DMS53 treated with DMSO at 0.1 percent for 48 hours (cell line): Measurements from ENCODE around the gene NPY2R.

Source experiments
- DNase-seq: peaks from one replicate; lab custom pipeline; 2025; ENCODE audit not compliant: unreplicated experiment; lab: John Stamatoyannopoulos, UW

NPY2R gene

GRCh38 chr4:155208258-155209054 is at the start of gene NPY2R:
TSS of gene NPY2R (plus strand) at chr4:155208636. CDS start at chr4:155213940, 5,304 bp downstream.
- peak; percentile 14 for DNase-seq

- no peak for DNase-seq
Observed at GRCh38 chr4:155161357-155161756, 47.1 kb upstream of the NPY2R start.

DNA sequence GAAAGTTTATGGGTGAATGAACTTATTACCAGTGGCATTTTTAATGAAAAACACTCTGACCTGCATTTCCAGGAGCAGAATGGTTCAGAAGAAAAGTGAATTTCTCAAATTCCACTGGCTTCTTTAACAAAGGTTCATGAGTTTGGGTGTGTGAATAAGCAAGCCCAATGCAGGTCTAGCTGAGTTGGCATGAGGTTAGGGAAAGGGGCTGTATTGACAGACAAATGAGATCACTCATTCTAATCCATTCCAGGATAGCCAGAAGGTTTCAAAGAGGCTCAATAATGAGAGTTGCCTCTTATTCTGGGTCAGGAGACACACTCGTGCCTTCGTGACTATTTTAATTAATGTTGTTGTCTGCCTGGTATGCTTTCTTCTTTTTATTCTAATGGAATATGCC is 43.7 kb upstream of the NPY2R start:
- DNase-seq, result no peak

GRCh38 chr4:155170569-155170968 is 37.9 kb upstream of the NPY2R start:
- no peak for DNase-seq

DNA sequence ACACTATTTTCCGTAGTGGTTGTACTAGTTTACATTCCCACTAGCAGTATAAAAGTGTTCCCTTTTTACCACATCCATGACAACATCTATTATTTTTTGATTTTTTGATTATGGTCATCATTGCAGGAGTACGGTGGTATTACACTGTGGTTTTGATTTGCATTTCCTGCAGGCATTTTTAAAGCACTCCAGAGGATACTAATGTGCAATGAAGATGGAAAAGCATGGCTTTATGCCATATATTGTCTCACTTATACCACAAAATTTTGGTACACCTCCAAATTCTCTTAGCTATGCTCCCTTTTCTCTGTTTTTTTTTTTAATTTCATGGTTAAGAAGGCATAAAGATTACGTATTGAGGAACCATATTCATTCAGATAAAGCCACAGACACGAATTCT is 35.1 kb upstream of the NPY2R start:
- no peak for DNase-seq

DNA sequence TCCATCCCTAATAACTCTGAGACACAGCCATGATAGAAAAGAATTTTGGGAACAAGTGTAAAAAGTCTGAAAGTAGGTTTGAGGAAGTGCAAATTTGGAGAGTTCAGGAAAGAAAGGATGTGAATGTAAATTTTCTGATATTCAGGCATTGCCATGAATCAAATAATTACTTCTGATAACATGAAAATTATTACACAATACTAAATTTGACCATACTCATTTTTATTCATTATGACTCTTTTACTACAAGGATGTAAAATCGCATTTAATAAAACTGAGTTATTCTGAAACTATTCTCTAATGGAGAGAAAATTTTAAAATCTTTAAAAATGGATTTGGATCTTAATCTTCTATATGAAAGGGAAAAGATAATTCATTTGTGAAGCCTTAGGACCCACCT is 33.8 kb upstream of the NPY2R start:
- no peak for DNase-seq

DNA sequence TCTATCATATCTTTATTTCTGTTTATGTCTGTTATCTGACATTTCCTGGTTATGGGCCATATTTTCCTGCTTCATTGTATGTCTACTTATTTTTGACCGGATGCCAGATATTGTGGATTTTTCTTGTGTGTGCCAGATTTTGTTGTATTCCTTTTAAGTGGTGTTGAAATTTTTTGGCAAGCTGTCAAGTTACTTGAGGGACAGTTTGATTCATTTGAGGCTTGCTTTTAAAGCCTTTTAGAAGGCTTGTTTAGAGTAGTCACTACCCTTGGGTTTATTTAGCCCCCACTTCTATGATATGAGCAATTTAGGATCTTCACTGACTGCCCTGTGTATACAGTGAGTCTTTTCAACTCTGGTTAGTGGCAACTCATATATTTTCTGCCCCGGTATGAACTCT is 29.2 kb upstream of the NPY2R start:
- no peak for DNase-seq

DNA sequence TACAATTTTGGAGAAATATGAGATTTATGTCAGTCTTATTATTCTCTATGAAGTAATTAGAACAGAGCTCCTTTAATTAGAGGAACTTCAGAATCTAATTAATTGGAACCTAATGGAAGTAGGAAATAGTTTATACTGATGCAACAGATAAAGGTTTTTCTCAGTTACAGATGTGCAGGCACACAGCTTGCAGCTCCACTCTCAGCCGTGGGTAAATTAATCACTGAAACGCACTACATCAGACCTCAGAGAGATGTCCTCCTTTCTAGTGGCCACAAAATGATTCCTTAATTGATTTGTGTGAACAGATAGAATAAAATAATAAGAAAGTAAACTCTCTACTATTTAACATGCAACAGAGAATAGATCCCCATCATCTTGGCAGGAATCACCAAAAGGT is 21.5 kb upstream of the NPY2R start:
- DNase-seq, result no peak

- DNase-seq, result no peak
Observed at GRCh38 chr4:155187989-155188388, 20.4 kb upstream of the NPY2R start.

DNA sequence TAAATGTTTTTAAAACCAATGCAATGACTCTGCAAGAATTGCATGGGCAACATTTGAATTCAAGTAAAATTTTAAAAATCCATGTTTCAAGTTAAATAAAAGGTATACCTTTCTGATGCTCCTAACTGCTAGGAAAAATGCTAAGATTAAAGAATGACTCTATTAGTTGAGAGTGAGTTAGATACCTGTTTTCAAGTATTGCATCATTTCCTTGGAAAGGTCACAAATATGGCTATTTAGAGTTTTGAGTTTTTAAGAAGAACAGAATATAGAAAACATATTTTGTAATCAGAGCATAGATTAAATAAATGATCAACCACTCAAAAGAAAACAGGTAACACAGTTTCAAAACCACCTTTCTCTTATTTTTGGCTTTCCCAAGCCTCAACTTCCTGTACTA is 18.3 kb upstream of the NPY2R start:
- no peak for DNase-seq

GRCh38 chr4:155197757-155198156 is 10.7 kb upstream of the NPY2R start:
- DNase-seq, result no peak

- peak; percentile 31 for DNase-seq
Observed at GRCh38 chr4:155207534-155208257, 740 bp upstream of the NPY2R start.

DNA sequence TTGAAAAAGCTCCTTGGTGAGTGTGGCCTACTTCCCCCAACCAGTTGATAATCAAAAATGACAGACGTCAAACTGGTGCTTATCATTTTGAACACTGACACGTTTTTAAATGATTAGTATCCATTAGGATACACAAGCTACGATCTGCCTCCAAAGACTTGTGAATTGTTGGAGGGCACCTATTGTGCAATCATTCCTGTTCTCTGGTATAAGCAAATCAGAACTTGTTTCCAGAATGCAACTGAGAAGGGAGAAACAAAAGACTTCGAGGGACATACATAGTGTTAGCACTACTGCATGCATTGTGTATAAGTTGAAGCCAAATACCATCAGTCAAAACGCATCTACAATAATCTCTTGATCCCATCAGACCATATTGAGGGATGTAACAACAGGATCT is 11.6 kb downstream of the NPY2R start:
- no peak for DNase-seq

DNA sequence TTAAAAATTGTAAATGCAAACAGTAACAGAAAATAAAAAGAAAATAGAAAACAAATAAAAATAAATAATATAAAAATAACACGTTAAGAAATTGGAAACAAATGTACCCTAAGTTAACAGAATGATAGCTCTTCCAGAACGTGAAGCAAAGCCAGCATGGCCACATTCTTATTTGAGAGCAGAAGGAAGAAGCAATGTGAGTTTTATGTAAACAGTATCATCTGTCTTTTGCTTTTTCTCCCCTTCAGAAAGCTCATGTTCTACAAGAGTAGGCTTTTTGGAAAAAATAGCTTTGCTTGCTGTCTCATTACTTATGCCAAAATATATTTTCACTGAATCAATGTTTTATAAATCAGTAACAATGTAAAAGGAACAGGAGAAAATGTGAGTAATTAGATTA is 18.7 kb downstream of the NPY2R start:
- DNase-seq, result no peak

DNA sequence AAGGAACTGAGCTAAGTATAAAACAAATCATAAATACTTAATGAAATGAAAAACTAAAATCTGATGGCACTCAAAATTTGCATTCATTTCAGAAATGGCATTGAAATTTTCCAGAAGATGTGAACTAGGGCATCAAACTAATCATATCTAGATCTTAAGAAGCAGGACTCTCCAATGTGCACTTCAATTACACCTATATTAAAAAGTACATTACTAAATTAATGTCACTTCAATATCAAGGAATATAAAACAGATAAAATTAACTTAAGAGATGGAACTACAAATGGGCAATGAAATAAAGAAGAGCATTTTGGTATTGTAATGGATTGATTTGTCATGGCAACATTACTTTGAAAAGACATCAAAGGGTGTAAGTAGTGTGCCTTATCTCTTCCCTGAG is 20.3 kb downstream of the NPY2R start:
- DNase-seq, result no peak

- no peak for DNase-seq
Observed at GRCh38 chr4:155232432-155232831, 24.0 kb downstream of the NPY2R start.

DNA sequence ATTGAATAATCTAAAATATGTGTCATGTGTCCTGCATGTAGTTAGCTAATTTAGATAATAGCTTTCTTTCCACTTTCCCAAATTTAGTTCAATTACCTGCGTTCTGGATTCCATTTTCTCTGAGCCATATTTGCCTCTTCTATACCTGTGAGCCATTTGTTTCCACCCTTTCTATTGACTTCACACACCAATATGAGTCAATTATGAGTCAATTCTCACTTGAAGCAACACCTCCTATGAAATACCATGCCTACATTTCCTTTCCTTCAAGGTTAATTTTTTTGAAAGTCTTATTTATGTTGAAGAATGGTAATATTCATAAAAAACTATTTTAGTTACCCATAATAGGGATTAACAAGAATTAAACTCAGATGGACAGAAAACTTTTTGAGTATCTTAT is 25.8 kb downstream of the NPY2R start:
- DNase-seq, result no peak

DNA sequence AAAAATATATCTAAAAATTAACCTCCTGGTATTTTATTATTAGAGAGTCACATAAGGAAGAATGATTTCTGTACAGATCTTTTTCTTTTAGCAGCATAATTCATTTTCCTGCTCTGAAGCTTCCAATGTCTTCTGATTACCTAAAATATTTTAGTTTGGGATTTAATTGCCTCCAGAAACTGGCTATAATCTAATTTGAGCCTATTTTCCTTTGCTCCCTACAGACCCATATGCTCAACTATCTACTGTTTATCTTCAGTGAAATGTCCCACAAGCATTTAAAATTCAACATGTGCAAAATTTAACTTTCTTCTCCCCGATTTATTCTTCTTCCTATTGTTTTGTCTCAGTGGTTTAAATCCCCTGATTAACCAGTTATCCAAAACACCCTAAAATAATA is 29.1 kb downstream of the NPY2R start:
- no peak for DNase-seq

DNA sequence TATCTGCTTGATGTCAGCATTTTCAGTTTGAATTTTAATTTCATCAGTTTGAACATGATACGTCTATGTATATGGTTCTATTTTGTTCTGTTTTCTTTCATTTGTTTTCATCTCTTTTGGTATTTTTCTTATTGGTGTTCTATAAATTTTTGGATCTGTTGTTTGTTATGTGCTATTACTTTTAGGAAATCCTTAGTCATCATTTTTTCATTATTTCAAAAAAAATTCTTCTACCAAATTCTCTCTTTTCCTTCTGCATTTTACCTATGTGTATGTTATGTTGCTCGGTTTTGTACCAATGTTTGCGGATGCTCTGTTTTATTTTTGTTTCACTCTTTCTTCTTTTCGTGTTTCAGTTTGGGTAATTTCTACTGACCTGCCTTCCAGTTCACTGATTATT is 32.8 kb downstream of the NPY2R start:
- DNase-seq, result no peak

DNA sequence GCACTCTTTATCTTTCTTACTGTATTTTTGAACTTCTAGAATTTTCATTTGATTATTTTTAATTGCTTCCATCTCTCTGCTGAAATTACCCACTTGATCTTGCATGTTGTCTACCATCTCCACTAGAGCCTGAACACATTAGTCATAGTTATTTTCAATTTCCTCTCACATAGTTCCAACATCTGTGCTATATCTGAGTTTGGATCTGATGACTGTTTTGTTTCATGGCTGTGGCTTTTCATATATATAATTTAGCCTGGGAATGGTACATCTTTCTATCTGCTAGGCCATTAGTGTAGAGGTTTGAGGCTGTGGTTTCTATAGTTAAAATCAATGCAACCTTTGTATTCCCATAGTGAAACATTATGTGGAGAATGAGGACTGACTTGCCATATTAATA is 33.2 kb downstream of the NPY2R start:
- DNase-seq, result no peak

- DNase-seq, result no peak
Observed at GRCh38 chr4:155245105-155245504, 36.7 kb downstream of the NPY2R start.

- DNase-seq, result no peak
Observed at GRCh38 chr4:155248002-155248896, 39.8 kb downstream of the NPY2R start.
